Sigmoid colon (tissue), 4 donors: ENCODE data around the gene CNNM3.

Source experiments
- EP300 ChIP-seq, 4 donors: sonication (generic); formaldehyde crosslinking; IDR thresholded peaks; one replicate each; pipeline ENCODE4 v1.6.1; 2017; ENCODE audit warnings: antibody characterized with exemption in 4 of 4
- POLR2A ChIP-seq, 2 donors: fragments of 450-650 bp; IDR thresholded peaks; one replicate each; pipeline ENCODE4 v1.6.1; 2016; ENCODE audit warnings: antibody characterized with exemption in 2 of 2, mild to moderate bottlenecking in 2 of 2, moderate library complexity in 2 of 2
- TF ChIP-seq, protein P1 (sequence below), 4 experiments: fragments of 450-650 bp in 3 of 4; fragments of 200-600 bp in 1 of 4; IDR thresholded peaks; one replicate each; pipeline ENCODE4 v1.5.1; 2016 to 2019; ENCODE audit warnings: antibody characterized with exemption in 4 of 4, mild to moderate bottlenecking in 3 of 4, moderate library complexity in 2 of 4

GRCh38 chr2:96797066-96797625 is 18.9 kb upstream of the CNNM3 start:
- TF ChIP-seq, protein P1, sequence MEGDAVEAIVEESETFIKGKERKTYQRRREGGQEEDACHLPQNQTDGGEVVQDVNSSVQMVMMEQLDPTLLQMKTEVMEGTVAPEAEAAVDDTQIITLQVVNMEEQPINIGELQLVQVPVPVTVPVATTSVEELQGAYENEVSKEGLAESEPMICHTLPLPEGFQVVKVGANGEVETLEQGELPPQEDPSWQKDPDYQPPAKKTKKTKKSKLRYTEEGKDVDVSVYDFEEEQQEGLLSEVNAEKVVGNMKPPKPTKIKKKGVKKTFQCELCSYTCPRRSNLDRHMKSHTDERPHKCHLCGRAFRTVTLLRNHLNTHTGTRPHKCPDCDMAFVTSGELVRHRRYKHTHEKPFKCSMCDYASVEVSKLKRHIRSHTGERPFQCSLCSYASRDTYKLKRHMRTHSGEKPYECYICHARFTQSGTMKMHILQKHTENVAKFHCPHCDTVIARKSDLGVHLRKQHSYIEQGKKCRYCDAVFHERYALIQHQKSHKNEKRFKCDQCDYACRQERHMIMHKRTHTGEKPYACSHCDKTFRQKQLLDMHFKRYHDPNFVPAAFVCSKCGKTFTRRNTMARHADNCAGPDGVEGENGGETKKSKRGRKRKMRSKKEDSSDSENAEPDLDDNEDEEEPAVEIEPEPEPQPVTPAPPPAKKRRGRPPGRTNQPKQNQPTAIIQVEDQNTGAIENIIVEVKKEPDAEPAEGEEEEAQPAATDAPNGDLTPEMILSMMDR (IDR thresholded peaks at IDR 0.05), result no peak
- TF ChIP-seq POLR2A (IDR thresholded peaks at IDR 0.05) (no peak), EP300 (IDR thresholded peaks at IDR 0.05) (no peak)
